ENCODE measurements around the gene CELF4. TPM values are rescaled to one million over a fixed set of nuclear protein-coding genes. Genes with fewer than 3 reads are reported as not detected.

CELF4 gene
- total and polyA plus RNA-seq, 2 donors (not counting 3 experiments of a cell fraction or from before 2014, with no cell fraction given): not detected

DNA sequence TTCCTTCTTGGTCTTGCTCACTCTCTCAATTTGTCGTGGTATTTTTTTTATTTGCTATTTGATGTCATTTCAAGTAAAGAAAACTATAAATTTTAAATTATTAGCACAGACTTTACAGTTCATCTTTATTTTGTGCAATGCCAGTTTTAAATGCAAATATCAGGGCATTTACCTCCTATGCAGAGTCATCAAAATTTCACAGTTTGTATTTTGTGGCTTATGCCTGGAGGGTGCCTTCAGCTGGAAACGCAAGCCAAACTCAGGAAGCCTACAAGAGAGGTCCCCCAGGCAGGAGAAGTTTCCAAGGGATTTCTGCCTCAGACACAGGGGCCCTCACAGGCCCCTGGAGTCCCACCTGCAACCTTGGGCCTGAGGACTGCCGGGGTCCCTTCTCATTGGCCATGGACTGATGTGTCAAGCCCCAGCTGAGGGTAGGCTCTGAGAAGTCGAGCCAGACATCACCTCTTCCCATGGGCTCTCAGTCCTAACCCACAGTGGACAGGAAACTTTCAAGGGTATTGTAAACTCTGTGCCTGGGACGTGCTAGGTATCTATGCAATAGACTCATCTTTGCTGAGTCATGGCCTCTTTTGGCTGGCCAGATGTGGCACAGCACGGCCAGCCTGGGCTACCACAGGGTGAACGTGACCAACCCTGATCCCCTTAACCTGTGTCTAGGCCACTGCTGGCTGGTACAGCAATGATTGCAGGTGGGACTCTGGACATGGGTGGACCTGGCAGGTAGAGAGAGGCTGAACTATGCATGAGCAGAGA is 236.5 kb downstream of the CELF4 start:
- H3K4me3 ChIP-seq (replicated peaks in 1 of 3; ENCODE audit: insufficient read depth in 1 of 3, low read depth in 1 of 3, low read length in 3 of 3): no peak overlapping the region
- no peak for FAIRE-seq
- no peak overlapping the region for H3K27ac ChIP-seq (ENCODE audit: insufficient read depth, low read depth, low read length)
- H3K9me3 ChIP-seq (replicated peaks; ENCODE audit: control insufficient read depth, insufficient read depth, low read length): no peaks in the 10 kb centered on the region
- no peaks in the 10 kb centered on the region for H3K27me3 ChIP-seq (ENCODE audit: control insufficient read depth in 2 of 2, insufficient read depth in 2 of 2, low read length in 2 of 2)
- no peaks in the 10 kb centered on the region for H4K20me1 ChIP-seq (replicated peaks; ENCODE audit: control insufficient read depth, extremely low read depth, insufficient read depth, low read length)
- no peak overlapping the region for H2AFZ ChIP-seq (ENCODE audit: low read depth, low read length)
- intact Hi-C loops (cut with micrococcal nuclease) (no loop called here), dilution Hi-C loops (cut with MboI; ENCODE audit: extremely low pct_ligation_motif_present, low sequenced_read_pairs) (no loop called here)
- H3K79me2 ChIP-seq (ENCODE audit: control insufficient read depth, insufficient read depth, low read length): no peaks in the 10 kb centered on the region
- CTCF ChIA-PET: no interaction called here
- no peaks in the 10 kb centered on the region for H3K4me1 ChIP-seq (ENCODE audit: control insufficient read depth, extremely low read depth, insufficient read depth, low read length)
- POLR2A ChIA-PET: no interaction called here
- H3K36me3 ChIP-seq (ENCODE audit: control insufficient read depth in 2 of 2, extremely low read depth in 1 of 2, insufficient read depth in 2 of 2, low read length in 2 of 2): no peaks in the 10 kb centered on the region
- no peaks in the 10 kb centered on the region for H3K9me1 ChIP-seq (replicated peaks; ENCODE audit: control insufficient read depth, extremely low read depth, insufficient read depth, low read length)
- H3K9ac ChIP-seq (replicated peaks; ENCODE audit: extremely low read depth, insufficient read depth, low read length): no peak overlapping the region
- no peak overlapping the region for H3K4me2 ChIP-seq (ENCODE audit: insufficient read depth, low read length)
- no TSS peak for BruUV-seq (replicated peaks)
- DNase-seq (ENCODE audit: low read depth, low spot score): no peak
- TF ChIP-seq MYC (IDR thresholded peaks at IDR 0.05; ENCODE audit: low read depth, low read length): no peak
- TF ChIP-seq GATA2 (IDR thresholded peaks at IDR 0.05; ENCODE audit: insufficient read depth, insufficient read length, low read depth, low read length): no peak
- no peak for TF ChIP-seq JUN (IDR thresholded peaks at IDR 0.05; ENCODE audit: borderline replicate concordance, insufficient read depth, insufficient read length, low read depth)
- no peak for TF ChIP-seq FOS (IDR thresholded peaks at IDR 0.05; ENCODE audit: borderline replicate concordance, insufficient read depth, low read length)
- TF ChIP-seq POLR2AphosphoS5 (IDR thresholded peaks at IDR 0.05; ENCODE audit: insufficient read depth, low read depth, low read length): no peak
- TF ChIP-seq, protein P1, sequence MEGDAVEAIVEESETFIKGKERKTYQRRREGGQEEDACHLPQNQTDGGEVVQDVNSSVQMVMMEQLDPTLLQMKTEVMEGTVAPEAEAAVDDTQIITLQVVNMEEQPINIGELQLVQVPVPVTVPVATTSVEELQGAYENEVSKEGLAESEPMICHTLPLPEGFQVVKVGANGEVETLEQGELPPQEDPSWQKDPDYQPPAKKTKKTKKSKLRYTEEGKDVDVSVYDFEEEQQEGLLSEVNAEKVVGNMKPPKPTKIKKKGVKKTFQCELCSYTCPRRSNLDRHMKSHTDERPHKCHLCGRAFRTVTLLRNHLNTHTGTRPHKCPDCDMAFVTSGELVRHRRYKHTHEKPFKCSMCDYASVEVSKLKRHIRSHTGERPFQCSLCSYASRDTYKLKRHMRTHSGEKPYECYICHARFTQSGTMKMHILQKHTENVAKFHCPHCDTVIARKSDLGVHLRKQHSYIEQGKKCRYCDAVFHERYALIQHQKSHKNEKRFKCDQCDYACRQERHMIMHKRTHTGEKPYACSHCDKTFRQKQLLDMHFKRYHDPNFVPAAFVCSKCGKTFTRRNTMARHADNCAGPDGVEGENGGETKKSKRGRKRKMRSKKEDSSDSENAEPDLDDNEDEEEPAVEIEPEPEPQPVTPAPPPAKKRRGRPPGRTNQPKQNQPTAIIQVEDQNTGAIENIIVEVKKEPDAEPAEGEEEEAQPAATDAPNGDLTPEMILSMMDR (IDR thresholded peaks at IDR 0.05; ENCODE audit: extremely low read depth in 1 of 2, insufficient read depth in 1 of 2, low read depth in 1 of 2, low read length in 2 of 2): no peak
- no peak for TF ChIP-seq POLR2A (IDR thresholded peaks at IDR 0.05; ENCODE audit: low read depth, low read length)
